NOMO-1 (cell line): ENCODE measurements around the gene SP3.
"Not testable (repeated sequence)": the region's sequence is repeated elsewhere in the genome, so short reads cannot be mapped to it uniquely, and the experiment has no call there.

Source experiments
- DNase-seq, 2 experiments: peaks; one replicate each; lab custom pipeline; 2025; ENCODE audit not compliant: unreplicated experiment in 2 of 2; lab: John Stamatoyannopoulos, UW

SP3 gene

DNA sequence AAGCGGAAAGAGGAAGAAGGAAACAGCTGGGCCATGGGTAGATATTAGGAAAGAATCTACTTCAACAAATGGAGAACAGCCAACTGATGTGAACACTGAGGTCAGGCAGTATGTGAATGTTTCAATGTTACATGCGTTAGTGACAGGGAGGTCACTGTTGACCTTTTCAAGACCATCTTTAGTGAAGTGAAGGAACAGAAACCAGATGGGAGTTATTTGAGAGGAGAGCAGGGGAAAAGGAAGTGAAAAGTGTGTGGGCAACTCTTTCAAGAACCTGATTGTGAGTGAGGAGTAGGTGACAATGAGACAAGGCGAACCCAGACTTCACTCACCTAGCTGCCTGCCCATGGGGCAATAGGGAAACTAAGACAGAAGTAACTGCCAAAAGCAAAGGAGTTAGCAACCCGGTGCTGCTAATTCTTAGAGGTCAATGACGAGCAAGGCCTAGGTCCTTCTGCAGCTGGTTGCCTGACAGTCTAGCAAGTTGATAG is 67.0 kb downstream of the SP3 start:
- DNase-seq: peak; percentile 69 to 95

DNA sequence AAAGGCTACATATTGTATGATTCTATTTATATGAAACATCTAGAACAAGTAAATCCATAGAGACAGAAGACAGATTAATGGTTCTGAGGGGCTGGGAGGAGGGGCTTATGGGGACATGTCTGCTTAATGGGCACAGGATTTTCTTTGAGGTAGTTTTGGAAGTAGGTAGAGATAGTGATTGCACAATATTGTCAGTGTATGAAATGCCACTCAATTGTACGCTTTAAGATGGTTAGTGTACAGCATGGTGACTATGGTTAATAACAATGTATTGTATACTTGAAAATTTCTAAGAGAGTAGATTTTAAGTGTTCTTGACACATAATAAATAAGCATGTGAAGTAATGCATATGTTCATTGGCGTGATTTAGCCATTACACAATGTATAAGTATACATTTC is 68.4 kb downstream of the SP3 start:
- no peak for DNase-seq

DNA sequence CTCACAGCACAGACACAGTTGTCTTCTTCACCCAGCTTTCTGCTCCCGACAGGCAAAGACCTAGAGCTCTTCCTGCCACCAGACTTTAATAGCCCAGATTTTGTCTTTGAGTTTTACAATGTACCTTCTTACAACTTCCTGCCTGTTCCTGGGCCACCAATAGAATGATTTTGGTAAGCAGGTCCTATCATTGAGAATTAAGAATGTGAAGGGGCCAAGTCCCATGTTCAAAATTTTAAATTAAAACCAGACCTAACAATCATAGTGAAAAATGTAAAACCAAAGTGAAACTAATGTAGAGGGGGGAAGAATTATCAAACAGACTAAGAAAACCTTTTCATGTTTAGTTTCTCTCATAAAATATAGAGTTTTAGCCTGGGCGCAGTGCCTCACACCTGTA is 72.8 kb downstream of the SP3 start:
- no peak for DNase-seq

DNA sequence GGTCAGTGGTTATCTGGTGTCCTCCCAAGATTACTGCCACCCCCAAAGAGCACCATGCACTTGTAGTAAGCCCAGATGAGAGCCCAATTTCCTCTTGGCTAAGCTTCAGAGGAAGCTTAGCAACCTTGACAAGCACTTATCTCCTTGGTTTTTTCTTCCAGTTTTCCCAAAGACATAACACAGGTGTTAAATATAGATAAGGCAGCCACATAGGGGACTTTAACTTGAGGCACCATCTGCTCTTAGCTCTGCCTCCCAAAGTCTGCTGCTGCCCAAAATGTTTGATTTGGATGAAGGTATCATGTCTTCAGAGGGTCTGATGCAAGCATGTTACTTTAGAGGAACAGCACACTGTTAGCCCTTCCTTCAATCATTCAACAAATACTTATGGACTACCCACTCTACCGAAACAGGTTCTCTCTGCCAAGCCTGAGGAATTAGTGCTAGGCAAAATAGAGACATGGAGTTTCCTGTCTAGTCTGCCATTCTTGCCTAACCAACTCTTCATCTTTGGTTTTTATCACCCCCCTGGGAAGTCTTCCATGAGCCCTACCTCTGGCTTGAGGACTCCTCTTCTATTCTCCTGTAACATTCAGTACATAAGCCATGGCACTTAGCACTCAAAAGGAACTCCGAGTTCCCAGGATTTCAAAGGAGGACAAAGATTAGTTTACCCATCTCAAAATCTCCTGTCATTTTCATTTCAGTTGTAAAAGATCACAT is 73.7 kb downstream of the SP3 start:
- DNase-seq: no peak

DNA sequence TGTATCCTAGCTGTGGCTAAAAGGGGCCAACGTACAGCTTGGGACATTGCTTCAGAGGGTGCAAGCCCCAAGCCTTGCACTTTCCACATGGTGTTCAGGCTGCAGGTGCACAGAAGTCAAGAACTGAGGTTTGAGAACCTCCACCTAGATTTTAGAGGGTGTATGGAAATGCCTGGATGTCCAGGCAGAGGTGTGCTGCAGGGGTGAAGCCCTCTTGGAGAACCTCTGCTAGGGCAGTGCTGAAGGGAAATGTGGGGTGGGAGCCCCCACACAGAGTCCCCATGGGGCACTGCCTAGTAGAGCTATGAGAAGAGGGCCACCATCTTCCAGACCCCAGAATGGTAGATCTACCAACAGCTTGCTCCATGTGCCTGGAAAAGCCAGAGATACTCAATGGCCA is 75.7 kb downstream of the SP3 start:
- not testable (repeated sequence) for DNase-seq

DNA sequence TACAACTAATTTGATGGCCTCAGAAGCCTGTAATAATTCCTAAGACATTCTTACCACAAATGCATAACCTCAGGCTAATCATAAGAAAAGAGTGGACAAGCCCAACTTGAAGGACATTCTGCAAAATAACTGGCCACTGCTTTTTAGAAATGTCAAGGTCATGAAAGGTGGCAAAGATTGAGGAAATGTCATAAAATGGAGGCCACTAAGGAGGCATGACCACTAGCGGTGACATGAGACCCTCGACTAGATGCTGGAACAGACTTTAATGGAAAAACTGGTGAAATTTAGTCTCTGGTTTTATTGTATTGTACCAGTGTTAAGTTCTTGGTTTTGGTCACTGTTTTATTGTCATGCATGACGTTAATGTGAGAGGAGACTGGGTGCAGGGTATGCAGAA is 78.6 kb downstream of the SP3 start:
- DNase-seq: no peak

DNA sequence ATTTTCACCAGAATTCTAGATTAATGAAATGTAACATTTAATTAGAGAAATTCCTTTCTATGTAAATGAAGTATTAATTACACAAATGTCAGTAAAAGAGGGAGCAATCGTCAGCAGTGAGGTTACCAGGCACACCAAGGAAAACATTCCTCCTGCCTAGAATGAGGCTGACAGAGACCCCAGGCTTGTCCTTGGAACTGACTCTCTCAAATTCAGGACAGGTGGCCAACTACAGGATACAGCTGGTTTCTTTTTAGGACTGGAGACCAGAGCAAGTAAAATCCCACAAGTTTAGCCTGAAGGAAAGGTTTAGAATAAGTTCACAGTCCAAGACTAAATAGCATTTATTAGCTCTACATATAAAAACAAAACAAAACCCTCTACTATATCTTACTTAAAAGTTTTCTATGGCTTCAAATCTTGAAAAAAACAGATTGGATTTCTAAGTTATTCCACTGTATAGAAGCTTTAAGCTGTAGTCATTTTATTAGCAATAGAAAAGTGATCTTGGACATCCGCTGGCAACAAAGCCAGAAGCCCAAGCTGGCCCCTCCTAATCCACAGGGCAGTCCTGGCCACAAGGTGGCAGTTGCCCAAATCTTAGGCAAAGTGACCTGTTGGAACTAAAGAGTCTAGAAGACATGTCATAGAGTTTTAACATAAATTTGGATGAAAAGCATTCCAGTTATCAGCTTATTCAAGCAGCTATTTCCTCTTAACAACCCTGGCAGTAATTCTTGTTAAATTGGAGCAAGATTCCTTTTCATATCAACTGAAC is 81.0 kb downstream of the SP3 start:
- DNase-seq: peak in 1 of 2 experiments; percentile 12

DNA sequence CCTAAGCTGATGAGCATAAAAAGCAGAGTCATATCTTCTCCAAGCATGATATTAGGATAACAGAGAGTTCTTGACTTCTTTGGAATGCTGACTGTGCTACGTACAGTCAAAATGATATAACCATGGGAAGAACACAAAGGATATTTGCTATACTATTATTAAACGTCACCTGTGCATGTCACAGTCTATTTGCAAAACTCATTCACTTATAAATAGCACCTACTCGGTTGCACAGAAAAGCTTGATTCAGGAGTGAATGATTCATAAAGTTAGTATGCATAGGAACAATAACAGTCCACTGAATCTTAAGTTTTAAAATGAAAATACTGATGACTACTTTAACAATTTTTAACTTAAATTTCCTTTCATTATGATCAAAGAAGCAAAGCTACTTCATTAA is 83.3 kb downstream of the SP3 start:
- DNase-seq: no peak

DNA sequence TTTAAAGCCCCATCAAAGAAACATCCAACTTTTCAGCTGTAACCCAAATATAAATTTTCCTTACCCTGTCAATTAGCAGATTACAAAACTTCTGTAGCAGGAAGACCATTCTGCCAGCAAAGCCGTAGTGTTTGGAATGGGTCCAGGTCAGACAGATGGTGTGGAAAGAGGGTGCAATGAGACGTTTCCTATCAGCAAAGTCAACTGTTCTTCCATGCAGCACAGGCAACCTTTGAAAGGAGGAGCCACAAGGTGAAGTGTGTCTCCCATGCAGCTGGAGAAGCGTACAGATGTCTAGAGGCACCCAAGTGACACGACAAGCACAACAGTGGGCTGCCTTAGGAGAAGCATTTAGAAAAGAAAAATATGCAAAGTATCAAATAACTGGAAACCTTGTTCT is 83.7 kb downstream of the SP3 start:
- no peak for DNase-seq

DNA sequence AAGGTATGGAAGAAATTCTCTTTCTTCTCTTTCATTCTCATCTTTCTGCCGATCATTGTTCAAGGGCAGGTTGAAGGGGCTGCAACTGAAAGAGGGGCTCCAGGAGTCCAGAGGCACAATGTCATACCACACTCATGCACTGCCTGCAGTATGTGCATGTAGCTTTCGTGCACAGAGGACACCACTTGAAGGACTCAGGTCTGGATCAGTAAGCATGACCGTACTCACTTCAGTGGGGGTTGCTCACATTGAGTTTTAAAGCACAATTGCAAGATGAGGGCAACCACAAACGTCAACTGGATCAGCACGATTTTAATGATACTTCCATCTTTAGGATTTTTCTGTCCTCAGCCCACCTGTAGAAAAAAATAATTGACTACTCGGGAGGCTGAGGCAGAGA is 84.6 kb downstream of the SP3 start:
- no peak for DNase-seq

DNA sequence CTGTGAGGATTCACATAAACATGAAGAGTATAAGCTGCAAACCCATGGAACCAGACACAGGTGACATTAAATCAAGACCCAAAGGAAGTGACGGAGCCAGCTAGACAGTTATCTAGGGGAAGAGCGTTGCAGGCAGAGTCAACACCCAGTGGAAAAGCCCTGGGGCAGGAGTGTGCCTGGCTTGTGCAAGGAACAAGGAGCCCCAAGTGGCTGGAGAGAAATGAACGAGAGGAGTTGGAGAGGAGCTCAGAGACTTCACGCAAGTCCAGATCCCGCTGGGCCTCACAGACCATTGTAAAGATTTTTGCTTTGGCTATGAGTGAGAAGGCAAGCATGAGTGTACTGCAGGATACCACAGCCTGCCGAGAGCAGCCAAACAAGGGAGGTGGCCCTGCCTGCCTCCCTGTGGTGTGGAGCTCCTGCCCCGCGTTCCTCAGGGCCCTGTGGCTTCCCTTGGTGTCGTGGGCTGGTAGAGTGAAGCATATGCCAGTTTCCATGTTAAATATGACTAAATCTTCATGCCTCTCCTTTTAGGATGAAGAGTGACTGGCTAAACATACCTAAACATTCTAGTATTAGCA is 88.2 kb downstream of the SP3 start:
- no peak for DNase-seq

DNA sequence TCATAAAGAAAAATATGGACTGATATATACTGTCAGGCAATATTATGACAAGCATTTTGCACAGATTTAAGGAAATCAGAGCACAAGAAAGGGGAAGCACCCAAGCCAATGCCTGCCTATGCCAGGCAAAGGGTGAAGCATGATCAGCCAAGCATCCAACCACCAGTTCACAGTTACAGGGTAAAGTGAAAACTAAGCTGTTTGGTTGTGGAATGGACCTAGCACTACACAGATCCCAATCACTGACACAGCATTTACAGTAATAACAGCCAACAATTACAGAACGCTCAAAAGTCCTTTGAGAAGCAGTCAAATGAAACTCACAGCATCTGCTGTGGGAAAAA is 90.3 kb downstream of the SP3 start:
- DNase-seq: peak; percentile 19 to 47

DNA sequence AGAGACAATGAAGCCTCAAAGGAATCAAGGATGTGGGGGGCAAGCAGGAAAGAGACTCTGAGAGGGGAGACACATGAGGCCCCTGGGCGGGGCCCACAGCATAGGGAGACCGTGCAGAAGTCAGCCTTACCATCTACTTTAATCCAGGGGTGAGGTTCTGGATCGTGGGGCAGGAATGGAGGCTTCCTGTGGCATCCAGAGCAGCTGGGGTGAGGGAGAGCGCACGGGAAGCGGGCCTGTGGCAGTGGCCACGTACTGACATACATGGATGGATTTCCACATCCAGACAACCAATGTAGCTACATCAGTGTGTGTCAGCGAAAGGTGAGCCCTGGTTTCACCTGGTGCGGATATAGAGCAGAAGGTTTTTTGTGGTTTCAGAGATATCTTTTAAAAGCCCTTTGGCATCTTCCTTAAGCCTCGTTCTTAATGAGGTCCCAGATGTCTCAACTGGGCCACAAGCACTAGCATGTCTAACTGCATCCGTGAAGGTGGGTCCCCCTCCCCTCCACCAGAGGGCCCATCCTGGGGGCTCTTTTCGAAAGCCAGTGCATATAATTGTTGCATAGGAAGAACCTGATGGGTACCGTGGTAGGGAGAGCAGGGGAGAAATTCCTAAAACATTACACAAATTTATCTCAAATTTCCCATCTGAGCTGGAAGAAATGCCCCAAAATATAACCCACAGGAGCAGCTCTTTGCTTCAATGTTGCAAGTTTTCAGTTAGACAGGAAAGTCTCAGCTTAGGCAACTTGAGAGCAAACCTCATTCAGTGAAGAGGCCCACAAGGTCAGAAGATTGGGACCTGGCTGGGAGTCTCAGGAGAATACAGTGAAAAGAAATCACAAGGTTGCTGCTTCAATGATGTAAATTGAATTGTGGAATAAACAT is 90.9 kb downstream of the SP3 start:
- no peak for DNase-seq

DNA sequence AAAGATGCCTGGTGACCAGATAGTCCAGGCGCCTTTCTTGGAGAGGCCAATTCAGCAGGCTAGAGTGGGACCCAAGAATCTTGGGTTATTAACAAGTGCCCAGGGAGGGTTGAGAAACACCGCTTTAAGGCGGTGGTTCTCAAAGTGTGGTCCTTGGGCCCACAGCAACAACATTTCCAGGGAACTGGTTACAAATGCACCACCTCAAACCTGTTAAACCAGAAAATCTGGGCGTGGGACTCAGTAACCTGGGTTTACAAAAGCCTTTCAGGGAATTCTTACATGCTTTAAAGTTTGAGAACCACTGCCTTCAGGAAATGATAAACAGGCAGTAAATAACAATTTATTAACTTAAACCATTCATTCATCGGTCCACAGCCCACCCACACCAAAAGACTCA is 92.5 kb downstream of the SP3 start:
- DNase-seq: no peak

DNA sequence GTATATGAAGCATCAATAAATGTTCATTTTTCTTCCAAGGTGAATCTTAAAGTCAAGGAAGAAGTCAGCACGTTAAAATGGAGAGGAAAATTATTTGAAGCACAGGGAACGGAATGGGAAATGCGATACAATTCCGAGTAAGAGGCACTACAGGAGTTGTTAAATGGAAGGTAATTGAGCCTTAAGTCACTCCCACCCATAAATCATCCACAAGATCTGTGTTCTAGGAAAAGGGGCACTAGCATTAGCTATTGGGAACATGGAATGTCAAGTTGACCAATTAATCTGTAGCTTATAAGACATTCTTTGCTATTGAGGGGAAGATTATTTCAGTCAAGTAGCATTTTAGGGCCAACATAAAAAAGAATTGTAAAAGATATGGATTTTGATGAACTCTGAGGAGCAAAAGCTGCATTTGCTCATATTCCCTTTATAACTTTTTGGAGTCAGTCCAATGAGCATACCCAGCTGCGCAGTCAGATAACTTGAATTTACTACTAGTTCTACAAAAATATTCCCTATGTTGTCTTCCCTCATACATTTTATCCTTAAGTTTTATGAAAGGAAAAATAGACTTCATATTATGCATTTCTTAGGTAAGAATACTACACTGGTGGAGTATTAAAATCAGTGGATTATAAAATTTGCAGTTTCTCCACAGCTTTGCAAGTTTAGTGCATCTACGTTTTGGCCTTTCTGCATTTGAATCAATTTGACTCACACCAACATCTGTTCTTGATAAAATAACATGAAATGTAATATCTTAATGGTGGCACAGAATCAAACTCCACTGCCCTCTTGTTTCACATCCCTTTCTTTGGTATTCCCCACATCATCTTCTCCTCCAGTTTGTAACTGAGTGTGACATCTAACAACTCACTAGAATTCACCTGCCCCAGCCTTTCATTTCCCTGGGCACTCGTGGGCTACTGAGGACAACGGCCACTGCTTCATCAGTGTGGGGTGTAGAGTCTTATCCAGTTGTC is 95.6 kb downstream of the SP3 start:
- DNase-seq: no peak

DNA sequence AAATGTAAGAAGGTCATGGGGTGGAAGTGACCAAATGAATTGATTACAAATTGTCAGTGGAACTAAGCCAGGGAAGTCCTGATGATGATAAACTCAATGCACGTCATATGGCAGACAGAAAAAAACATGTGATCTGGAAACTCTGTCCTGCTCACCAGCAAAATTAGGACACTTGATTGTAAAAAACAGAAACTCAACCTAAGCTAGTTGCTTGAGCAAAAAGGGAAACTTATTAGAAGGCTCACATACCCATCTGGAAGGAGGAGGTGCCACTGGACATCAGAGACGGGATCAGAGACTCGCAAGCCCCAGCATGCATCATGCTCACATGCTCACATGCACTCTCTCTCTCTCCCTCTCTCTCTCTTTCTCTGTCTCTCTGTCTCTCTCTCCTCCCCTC is 96.8 kb downstream of the SP3 start:
- DNase-seq: no peak

DNA sequence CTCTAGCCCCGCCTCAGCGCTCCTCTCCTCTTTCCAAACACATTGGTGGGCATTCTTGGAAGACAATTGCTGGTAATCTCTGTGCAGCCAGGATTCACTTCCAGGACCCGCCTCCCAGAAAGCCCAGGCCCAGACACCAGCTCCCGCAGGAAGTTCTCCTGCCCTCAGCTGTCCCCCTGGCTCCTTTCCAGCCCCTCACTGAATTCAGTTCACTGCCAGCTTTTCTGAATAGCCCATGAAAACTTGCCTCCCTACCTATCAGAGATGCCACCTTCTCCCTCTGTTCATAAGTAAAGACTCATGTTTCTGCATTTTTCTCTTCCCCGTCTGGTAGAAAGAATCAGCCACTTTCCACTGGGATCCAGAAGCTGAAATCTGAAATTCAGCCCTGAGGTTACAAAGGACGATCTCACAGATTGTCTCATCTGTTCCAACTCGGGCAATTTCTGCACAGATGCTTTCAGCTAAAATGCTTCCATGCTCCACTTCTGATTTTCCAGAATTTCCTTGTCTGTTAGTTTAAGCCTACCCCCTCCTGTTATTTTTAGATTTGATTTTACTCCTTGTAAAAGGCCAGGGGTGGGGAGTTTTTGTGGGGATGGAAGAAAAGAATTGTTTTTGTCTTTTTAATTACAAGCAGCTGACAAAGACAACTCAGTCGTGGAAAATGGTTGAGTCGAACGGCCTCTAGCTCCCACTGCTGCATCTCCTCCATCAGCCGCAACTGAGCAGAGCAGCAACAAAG is 98.1 kb downstream of the SP3 start:
- DNase-seq: no peak

DNA sequence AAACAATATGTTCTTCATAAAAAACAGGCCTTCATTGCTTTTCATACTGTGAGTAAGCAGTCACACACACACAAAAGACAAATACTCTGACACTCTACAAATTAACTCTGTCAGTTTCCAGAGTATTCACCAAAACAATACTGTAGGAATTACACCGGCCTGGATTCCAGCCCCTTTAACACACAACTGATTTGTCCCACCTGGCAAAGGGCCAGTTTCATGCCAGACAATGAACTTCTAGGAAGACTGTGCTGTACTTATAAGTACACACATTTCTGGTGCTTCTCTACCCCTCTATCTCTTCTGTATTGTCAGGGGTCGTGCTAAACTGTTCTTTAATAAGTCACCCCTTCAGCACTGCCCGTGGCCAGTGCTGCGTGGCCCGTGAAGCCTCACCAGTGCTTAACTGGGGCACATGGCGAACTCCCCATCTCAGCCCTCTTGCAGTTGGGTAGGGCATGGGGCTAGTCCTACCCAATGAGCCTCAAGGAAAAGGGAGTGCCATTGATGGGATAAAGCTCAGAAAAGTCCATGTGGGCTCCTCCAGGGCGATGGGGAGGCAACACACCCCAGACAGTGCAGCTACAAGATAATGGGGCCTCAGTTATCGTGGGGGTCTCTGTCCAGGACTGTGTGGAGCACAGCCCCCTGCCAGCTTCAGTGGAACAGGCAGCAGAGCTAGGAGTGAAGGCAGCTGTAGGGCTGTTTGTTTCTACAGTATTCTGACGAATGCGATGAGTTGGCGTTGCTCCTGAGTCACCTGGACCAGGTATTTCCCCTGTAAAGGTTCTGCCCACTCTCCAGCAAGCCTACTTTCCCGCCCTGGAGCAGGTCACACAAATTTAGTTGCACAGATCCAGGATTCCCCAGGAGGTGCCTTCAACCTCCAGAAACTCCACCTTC is 99.0 kb downstream of the SP3 start:
- no peak for DNase-seq
